Tongue (tissue), 2 donors: ENCODE data around the gene ANKRD28. TPM values are rescaled to one million over a fixed set of nuclear protein-coding genes. Genes with fewer than 3 reads are reported as not detected.
"Not testable (repeated sequence)": the region's sequence is repeated elsewhere in the genome, so short reads cannot be mapped to it uniquely, and the experiment has no call there.

Source experiments
- DNase-seq: peaks from one replicate; pipeline ENCODE4 v3.0.0-alpha.2; 2015
- total RNA-seq: library from RNA; depleted of rRNA; stranded (reverse); fragments of >200 nt; gene quantifications from one replicate; pipeline ENCODE4 v1.2.3, GENCODE V29; 2014

ANKRD28 gene
- total RNA-seq, 1 donor from 2014 or later = 87.9 TPM

GRCh38 chr3:15769256-15769915, 28.4 kb downstream of the ANKRD28 start:
- no peak for DNase-seq

GRCh38 chr3:15768421-15769255, 29.1 kb downstream of the ANKRD28 start:
- DNase-seq = peak; percentile 20

GRCh38 chr3:15766406-15766805, 31.4 kb downstream of the ANKRD28 start:
- DNase-seq = no peak

- DNase-seq = no peak
These were observed 39.5 kb downstream of the ANKRD28 start for GRCh38 chr3:15758295-15758694.

- DNase-seq = no peak
These were observed 40.0 kb downstream of the ANKRD28 start for GRCh38 chr3:15757824-15758223.

- DNase-seq = no peak
These were observed 41.3 kb downstream of the ANKRD28 start for GRCh38 chr3:15756505-15756904.

GRCh38 chr3:15755780-15756179, 42.0 kb downstream of the ANKRD28 start:
- DNase-seq = no peak

- no peak for DNase-seq
These were observed 42.6 kb downstream of the ANKRD28 start for GRCh38 chr3:15755181-15755580.

GRCh38 chr3:15754047-15754446, 43.7 kb downstream of the ANKRD28 start:
- DNase-seq = no peak

- DNase-seq = no peak
These were observed 44.6 kb downstream of the ANKRD28 start for GRCh38 chr3:15753056-15753710.

- DNase-seq = no peak
These were observed 46.9 kb downstream of the ANKRD28 start for GRCh38 chr3:15750879-15751278.

- DNase-seq = no peak
These were observed 47.6 kb downstream of the ANKRD28 start for GRCh38 chr3:15750143-15750542.

GRCh38 chr3:15745896-15746295, 51.9 kb downstream of the ANKRD28 start:
- not testable (repeated sequence) for DNase-seq

- no peak for DNase-seq
These were observed 53.6 kb downstream of the ANKRD28 start for GRCh38 chr3:15744176-15744575.

- no peak for DNase-seq
These were observed 54.2 kb downstream of the ANKRD28 start for GRCh38 chr3:15743587-15744009.

- not testable (repeated sequence) for DNase-seq
These were observed 55.5 kb downstream of the ANKRD28 start for GRCh38 chr3:15742236-15742635.

GRCh38 chr3:15738616-15739005, 59.2 kb downstream of the ANKRD28 start:
- not testable (repeated sequence) for DNase-seq

- no peak for DNase-seq
These were observed 66.8 kb downstream of the ANKRD28 start for GRCh38 chr3:15731024-15731423.

- DNase-seq = no peak
These were observed 69.0 kb downstream of the ANKRD28 start for GRCh38 chr3:15728766-15729165.

- DNase-seq = no peak
These were observed 70.9 kb downstream of the ANKRD28 start for GRCh38 chr3:15726881-15727280.

GRCh38 chr3:15726043-15726442, 71.7 kb downstream of the ANKRD28 start:
- peak; percentile 6 for DNase-seq

- DNase-seq = no peak
These were observed 73.3 kb downstream of the ANKRD28 start for GRCh38 chr3:15724446-15724845.

GRCh38 chr3:15723624-15723884, 74.2 kb downstream of the ANKRD28 start:
- DNase-seq = no peak
